NCI-H1417 (cell line): ENCODE measurements around the gene OR2V2.

ENCODE experiments used
- DNase-seq, 3 experiments: peaks; one replicate each; lab custom pipeline; 2025; lab: John Stamatoyannopoulos, UW

Gene OR2V2

GRCh38 chr5:181145133-181145532 is 2.3 kb upstream of the OR2V2 start:
- no peak for DNase-seq

DNA sequence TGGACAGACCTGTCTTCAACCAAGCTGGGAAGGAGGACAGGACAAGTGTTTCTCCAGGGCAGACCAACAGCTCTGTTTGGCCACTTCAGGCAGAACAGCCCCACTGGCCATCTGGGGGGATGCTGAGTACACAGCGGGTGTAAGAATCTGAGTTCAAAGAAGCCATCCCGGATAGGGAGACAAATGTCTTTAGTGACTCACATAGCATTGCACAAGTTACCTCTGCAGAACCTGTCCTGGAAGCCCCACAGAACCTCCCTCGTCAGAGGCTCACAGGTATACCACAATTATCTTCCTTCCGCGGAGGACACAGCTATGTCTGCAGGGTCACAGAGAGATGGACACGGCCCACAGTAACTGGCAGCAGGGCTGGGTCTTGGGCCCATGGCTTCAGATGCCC is 2.0 kb downstream of the OR2V2 start:
- no peak for DNase-seq

- no peak for DNase-seq
These were observed 2.7 kb downstream of the OR2V2 start for GRCh38 chr5:181149806-181150733.

DNA sequence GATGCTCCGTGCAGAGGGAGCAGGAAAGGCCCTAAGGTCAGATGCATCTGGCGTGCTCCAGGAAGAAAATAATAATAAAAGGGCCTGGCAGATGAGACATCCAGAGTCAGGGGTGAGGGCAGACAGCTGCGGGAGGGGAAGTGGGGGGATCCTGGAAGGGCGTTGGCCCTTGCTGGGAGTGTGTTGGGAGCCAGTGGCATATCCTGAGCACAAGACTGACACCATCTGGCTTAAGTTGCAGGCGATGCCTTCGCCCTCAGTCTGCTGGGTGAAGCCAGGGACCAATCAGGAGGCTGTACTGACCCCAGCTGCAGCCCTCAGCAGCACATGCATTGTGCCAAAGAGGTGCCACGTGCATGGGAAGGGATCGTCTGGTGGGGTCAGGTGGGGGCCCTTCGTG is 3.8 kb downstream of the OR2V2 start:
- DNase-seq: peak in 1 of 3 experiments; percentile 6

DNA sequence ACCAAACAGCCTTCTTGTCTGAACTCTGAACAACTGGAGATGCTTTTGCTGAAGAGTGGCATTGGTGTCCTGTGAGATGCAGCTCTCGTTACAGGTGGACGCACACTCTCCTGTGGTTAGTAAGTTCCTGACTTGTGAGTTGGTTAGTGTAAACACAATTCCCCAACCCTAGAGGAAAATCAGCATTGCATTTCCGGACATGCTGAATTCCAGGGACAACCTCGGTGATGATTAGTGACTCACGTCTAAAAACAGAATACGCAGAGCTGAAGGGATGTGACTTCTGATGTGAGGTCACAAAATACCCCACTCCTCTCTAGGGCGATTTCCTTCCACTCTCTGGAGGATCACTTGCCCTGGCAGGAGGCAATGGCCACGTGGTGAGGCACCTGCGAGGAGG is 5.0 kb downstream of the OR2V2 start:
- DNase-seq: no peak

DNA sequence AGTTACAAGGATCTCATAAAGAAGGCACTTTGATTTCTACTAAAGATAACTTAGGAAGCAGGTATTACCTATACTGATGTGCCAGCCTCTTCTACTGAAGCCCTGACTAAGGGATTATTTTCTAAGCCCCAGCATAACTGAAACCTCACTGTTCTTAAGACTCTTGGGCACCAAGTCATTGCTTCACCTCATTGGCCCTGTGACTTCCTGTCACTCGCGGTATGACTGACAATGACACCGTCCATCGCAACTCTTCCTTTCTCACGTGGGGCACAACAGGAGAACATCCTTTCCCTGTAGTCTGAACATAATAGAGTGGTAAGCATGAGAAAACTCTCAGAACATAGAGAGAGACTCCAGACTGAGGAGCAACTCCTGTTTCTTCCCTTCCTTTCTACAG is 6.4 kb downstream of the OR2V2 start:
- DNase-seq: no peak

- no peak for DNase-seq
These were observed 9.4 kb downstream of the OR2V2 start for GRCh38 chr5:181156758-181157157.

GRCh38 chr5:181158869-181159268 is 11.5 kb downstream of the OR2V2 start:
- DNase-seq: no peak

GRCh38 chr5:181159286-181160151 is 12.1 kb downstream of the OR2V2 start:
- DNase-seq: peak; percentile 63 to 84 (median 76)

- peak; percentile 32 to 50 (median 46) for DNase-seq
These were observed 12.9 kb downstream of the OR2V2 start for GRCh38 chr5:181160152-181160754.

- peak; percentile 52 to 68 (median 53) for DNase-seq
These were observed 13.6 kb downstream of the OR2V2 start for GRCh38 chr5:181160755-181161533.

DNA sequence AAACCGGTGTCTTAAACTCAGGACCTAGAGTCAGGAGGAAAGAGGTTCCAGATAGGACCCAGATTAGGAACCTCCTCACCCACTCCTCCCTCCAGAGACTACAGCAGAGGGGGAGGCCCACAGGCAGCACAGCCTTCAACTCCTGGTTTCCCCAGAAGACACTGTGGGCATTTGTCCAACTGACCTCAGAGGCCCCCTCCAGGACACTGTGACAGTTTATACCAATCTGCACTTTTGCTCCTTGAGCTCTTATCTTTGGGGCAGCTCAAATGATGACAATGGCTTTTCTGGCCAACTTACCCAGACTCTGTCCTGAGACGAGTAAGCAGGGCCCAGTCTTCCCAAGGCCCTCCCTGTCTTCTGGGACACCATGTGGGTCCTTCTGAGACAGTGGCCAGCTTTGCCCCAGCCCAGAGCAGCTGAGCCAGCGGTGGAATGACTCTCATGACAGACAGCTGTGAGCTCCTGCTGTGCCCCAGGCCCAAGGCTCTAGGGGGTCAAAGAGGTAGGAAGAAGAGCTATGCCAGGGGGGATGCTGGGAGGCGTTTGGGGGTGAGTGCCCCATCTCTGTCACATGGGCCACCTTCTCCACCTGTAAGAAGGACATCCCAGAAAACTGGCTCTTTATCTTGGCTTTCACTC is 14.3 kb downstream of the OR2V2 start:
- DNase-seq: no peak

DNA sequence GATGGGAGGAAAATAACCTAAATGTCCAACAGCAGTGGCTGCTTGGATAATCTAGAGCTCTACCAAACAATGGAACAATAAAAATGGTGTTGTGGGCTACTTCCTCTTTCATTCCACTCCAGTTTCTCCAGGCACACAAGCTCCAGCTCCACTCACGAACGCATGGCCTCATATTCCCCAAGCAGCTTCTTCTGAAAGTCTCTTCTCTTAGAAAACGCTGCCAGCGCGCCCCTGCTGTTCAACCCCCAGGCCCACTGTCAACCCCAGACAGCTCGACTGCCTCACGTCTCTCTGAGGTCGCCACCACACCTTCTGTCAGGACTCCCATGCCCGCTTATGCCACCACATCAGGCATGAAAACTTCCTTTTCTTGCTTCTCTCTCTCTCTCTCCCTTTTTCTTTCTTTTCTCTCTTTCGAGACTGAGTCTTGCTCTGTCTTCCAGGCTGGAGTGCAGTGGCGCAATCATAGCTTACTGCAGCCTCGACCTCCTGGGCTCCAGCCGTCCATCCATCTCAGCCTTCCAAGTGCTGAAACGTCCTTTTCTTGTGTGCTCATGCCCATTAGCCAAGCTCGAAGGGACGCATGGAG is 16.2 kb downstream of the OR2V2 start:
- no peak for DNase-seq

DNA sequence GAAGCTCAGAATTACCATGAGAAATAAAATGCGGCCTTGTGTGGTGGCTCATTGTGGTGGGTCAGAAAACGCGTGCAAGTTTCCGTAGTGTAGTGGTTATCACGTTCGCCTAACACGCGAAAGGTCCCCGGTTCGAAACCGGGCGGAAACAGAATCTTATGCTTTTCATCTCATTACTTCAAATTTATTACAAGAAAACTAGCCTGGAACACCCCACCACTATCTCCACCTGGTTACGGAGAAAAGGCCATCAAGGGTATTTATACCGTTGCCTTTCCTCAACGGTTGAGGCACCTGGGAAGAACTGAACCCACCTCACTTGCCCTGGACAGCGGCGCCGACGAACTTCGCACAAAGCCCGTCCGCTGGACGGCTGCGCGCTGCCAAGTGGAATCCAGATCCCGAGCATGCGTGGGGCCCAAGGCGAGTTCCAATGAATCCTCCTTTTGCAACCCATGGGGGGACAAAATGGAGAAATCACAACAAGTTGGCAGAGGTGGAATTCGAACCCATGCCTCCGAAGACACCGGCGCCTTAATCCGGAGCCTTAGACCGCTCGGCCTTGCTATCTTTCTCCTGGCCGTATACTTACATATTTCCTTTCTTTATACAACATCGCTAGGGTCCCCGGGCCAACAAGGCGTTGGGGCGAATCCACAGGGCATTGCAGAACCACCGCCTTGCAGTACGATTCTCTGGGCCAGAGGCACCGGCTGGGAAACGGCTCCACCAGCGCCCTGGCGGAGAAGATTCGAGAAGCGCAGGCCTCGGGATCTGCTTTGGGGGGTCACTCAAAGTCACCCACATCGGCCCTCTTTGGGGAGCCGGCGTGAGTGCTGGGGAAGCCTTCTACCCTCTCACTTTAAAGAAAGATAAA is 16.9 kb downstream of the OR2V2 start:
- no peak for DNase-seq

DNA sequence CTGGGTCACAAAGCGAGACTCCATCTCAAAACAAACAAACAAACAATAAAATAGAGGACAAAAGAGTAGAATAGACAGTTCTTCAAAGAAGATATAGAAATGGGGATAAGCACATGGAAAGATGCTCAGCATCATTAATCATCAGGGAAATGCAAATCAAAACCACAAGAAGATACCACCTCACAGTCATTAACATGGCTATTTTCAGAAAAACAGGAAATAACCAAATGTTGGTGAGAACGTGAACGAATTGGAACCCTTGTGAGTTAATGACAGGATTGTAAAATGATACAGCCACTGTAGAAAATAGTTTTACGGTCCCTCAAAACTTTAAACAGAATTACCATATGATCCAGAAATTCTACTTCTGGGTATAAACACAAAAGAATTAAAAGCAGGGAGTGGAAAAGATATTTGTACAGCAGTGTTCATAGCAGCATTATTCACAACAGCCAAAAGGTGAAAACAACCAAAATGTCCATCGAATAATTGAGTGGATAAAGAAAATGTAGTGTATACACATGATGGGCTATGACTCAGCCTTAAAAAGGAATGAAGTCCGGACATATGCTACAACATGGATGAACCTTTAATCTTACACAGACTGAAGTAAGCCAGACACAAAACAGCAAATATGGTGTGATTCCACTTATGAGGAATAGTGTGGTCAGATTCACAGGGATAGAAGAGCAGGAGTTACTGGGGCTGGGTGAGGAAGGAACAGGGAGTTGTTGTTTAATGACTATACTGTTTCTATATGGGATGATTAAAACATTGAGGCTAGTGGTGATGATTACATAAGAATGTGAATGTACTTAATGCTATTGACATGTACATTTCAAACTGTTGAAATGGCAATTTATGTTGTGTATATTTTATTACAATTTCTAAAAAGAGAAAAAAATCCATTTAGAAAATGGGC is 19.7 kb downstream of the OR2V2 start:
- DNase-seq: no peak

DNA sequence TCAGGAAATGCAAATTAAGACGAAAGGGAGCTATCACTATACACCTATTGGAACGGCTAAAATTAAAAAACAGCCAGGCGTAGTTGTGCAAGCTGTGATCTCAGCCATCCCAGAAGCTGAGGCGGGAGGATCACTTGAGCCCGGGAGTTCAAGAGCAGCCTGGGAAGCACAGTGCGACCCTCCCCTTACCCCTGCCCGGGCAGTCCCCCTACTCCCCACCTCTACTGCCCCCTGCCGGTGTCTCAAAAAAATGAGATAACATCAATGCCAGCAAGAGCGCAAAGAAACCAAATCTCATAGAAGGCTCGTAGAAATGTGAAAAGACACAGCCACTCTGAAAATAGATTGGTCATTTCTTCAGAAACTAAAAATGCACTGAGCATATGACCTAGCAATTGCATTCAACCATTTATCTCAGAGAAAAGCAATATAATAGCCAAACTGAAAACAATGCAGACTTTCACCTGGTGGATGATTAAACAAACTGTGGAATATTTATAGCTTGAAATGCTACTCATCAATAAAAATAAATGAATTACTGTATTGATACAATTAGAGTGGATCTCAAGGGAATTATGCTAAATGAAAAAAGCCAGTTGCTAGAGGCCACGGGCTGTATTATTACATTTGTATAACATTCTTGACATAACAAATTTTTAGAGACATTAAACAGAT is 20.6 kb downstream of the OR2V2 start:
- peak in 2 of 3 experiments; percentile 6 to 14 for DNase-seq

GRCh38 chr5:181168595-181169118 is 21.3 kb downstream of the OR2V2 start:
- no peak for DNase-seq
